ENCODE data around the gene CKAP4.

The CKAP4 gene

GRCh38 chr12:106197906-106198623 is 49.8 kb downstream of the CKAP4 start:
- no peak for DNase-seq (ENCODE audit: low read depth)

- no peak for DNase-seq (ENCODE audit: low read depth)
Observed at GRCh38 chr12:106195621-106196027, 52.2 kb downstream of the CKAP4 start.

DNA sequence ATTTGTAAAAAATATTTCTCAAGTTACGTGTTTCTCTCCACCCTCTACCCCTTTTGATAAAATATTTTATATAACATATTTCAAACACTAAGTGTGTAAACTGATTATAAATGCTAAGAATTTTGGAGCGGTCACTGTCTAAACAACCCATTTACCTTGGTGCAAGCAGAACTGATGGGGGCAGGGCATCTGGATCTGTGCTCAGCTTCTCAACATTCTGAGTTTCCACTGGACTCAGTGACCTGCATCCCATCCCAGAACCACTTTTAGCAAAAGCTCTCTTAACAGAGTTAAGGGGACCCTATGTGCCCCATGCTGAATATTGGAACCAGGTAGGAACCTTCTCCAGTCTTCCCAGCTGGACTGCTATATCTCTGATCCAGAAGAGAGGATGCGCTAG is 53.5 kb downstream of the CKAP4 start:
- DNase-seq (ENCODE audit: low read depth) = no peak

DNA sequence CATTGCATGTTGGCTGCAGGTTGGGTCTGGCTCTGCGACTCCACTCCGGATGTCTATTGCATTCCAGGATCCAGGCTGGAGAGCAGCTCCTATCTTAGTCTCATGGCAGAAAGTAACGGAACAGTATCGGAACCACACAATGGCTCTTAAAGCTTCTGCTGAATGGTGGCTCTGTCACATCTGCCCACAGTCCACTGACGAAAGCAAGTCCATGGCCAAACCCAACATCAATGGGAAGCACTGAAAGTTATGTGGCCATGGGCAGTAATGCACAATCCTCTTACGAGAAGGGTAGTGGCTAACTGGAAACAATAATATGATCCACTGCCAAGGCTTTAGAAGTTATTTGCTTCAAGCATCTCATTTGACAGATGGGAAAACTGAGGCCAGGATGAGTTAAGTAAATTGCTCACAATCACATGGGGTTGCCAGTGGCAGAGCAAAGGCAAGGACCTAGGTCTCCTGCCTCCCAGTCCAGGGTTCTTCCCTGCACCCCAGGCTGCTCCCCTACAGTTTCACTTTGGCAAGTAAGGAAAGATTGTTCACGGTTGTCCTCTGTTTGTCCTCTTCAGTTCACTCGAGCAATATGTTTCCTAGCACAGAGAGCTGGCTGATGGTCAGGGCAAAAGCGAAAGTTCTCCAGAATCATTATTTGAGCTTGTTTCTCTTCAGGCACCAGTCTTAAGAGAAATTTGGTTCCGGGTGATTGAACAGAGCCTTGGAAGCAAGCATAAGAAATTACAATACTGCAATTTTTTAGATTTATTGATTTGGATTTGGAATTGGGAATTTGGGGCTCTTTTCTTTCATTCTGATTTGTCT is 54.2 kb downstream of the CKAP4 start:
- no peak for DNase-seq (ENCODE audit: low read depth)

- no peak for DNase-seq (ENCODE audit: low read depth)
Observed at GRCh38 chr12:106192659-106193393, 55.0 kb downstream of the CKAP4 start.

GRCh38 chr12:106190581-106190980 is 57.2 kb downstream of the CKAP4 start:
- DNase-seq (ENCODE audit: low read depth) = no peak

DNA sequence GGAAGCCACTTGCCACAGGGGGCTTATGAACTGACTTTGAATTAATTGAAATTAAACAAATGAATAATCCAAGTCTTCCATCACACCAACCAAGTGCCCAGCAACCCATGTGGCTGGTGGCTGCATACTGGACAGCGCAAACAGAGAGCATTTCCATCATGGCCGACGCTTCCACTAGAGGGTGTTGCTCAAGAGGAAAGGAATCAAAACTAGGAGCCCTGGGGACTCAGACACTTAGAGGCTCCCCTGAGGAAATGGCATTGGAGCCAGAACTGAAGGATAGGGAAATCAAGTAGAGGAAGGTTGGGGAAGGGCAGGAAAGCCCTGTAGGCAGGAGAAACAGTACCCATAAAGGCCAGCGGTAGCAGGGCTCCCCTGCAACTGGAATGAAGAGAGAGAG is 58.5 kb downstream of the CKAP4 start:
- DNase-seq (ENCODE audit: low read depth) = no peak

- DNase-seq (ENCODE audit: low read depth) = no peak
Observed at GRCh38 chr12:106188256-106188655, 59.6 kb downstream of the CKAP4 start.

Data from activated gamma-delta T cell treated with anti-CD3 and anti-CD28 coated beads, Interleukin-2, amount 50 U/mL, for 16 hours (primary cell).